WTC11 (cell line): ENCODE results near the gene RYR2. TPM values are rescaled to one million over a fixed set of nuclear protein-coding genes. Genes with fewer than 3 reads are reported as not detected.

Experiments
- ATAC-seq: fragments of 200-7000 bp; cut with Tn5 transposase; 2 replicates; pipeline ENCODE4 v1.10.0; 2021; ENCODE audit warnings: mild to moderate bottlenecking, moderate library complexity
- CTCF ChIA-PET: fragments of 300-600 bp; sonication (Branson Sonifier 250); formaldehyde crosslinking; loops from one replicate; lab custom pipeline; 2021; ENCODE audit warnings: antibody characterized with exemption; lab: Charles Lee
- POLR2A ChIA-PET: fragments of 350-600 bp; sonication (Branson Sonifier 250); formaldehyde crosslinking; loops from one replicate; lab custom pipeline; 2021; ENCODE audit warnings: antibody characterized with exemption; lab: Charles Lee
- DNase-seq: peaks from one replicate; pipeline ENCODE4 v3.0.0; 2021; ENCODE audit warnings: low spot score
- H3K27ac Mint-ChIP-seq: 2 replicates; pipeline ENCODE4 v1.8.0; 2021; ENCODE audit warnings: mixed read lengths
- H3K27me3 Mint-ChIP-seq: 2 replicates; pipeline ENCODE4 v1.8.0; 2021; ENCODE audit warnings: low read depth, mild to moderate bottlenecking, moderate library complexity, mixed read lengths
- H3K36me3 Mint-ChIP-seq: 2 replicates; pipeline ENCODE4 v1.8.0; 2021; ENCODE audit warnings: mixed read lengths
- H3K4me1 Mint-ChIP-seq: 2 replicates; pipeline ENCODE4 v1.8.0; 2022; ENCODE audit warnings: mixed read lengths
- H3K4me3 Mint-ChIP-seq: 2 replicates; pipeline ENCODE4 v1.8.0; 2021; ENCODE audit warnings: mild to moderate bottlenecking, moderate library complexity, mixed read lengths
- H3K9me3 Mint-ChIP-seq: 2 replicates; pipeline ENCODE4 v1.8.0; 2021; ENCODE audit warnings: mixed read lengths
- ARID4B ChIP-seq: sonication (generic); formaldehyde crosslinking; IDR thresholded peaks from 2 replicates; pipeline ENCODE4 v1.8.0; 2023; ENCODE audit warnings: missing genetic modification reagents, mild to moderate bottlenecking, borderline replicate concordance
- ATF6 ChIP-seq: sonication (generic); formaldehyde crosslinking; IDR thresholded peaks from 2 replicates; pipeline ENCODE4 v1.8.1; 2023; ENCODE audit warnings: mild to moderate bottlenecking, missing genetic modification reagents
- E2F4 ChIP-seq: sonication (generic); formaldehyde crosslinking; IDR thresholded peaks from 2 replicates; pipeline ENCODE4 v1.8.1; 2022; ENCODE audit warnings: low read depth, mild to moderate bottlenecking, moderate library complexity, missing genetic modification reagents, borderline replicate concordance
- FOXJ3 ChIP-seq: sonication (generic); formaldehyde crosslinking; IDR thresholded peaks from 2 replicates; pipeline ENCODE4 v1.9.0; 2021; ENCODE audit warnings: missing genetic modification reagents, mild to moderate bottlenecking, borderline replicate concordance
- GTF2I ChIP-seq: fragments of 250-450 bp; sonication (Bioruptor Pico); conservative IDR thresholded peaks from 2 replicates; pipeline ENCODE4 v1.4.0; 2021; ENCODE audit warnings: mild to moderate bottlenecking
- MAX ChIP-seq: sonication (generic); formaldehyde crosslinking; IDR thresholded peaks from 2 replicates; pipeline ENCODE4 v1.8.0; 2022; ENCODE audit warnings: mild to moderate bottlenecking, missing genetic modification reagents
- NFATC4 ChIP-seq: fragments of 250-450 bp; sonication (Bioruptor Pico); IDR thresholded peaks from 2 replicates; pipeline ENCODE4 v1.9.0; 2021; ENCODE audit warnings: mild to moderate bottlenecking
- OVOL2 ChIP-seq: fragments of 250-450 bp; sonication (Bioruptor Pico); IDR thresholded peaks from 2 replicates; pipeline ENCODE4 v1.9.0; 2021; ENCODE audit warnings: mild to moderate bottlenecking, borderline replicate concordance
- ZMAT4 ChIP-seq: fragments of 250-450 bp; sonication (Bioruptor Pico); IDR thresholded peaks from 2 replicates; pipeline ENCODE4 v1.9.0; 2021; ENCODE audit warnings: mild to moderate bottlenecking
- ZNF232 ChIP-seq: sonication (generic); formaldehyde crosslinking; IDR thresholded peaks from 2 replicates; pipeline ENCODE4 v1.8.0; 2022; ENCODE audit warnings: mild to moderate bottlenecking, missing genetic modification reagents
- ZNF317 ChIP-seq: sonication (generic); formaldehyde crosslinking; IDR thresholded peaks from 2 replicates; pipeline ENCODE4 v1.8.1; 2023; ENCODE audit warnings: low read depth, mild to moderate bottlenecking, moderate library complexity, missing genetic modification reagents, borderline replicate concordance
- ZNF671 ChIP-seq: fragments of 250-450 bp; sonication (Bioruptor Pico); IDR thresholded peaks from 2 replicates; pipeline ENCODE4 v1.8.0; 2021; ENCODE audit warnings: mild to moderate bottlenecking
- total RNA-seq: library from RNA; stranded (reverse); gene quantifications from 3 replicates; pipeline ENCODE4 v1.2.3, GENCODE V29; 2021

RYR2 gene
- total RNA-seq, 1 experiment from 2014 or later: 7.9 TPM

GRCh38 chr1:237186675-237187074 lies 144.7 kb downstream of the RYR2 start:
- H3K36me3 Mint-ChIP-seq: no peaks in the 10 kb centered on the region
- H3K4me3 Mint-ChIP-seq: no peak overlapping the region
- H3K4me1 Mint-ChIP-seq: peaks cover 41% of the 10 kb centered on the region
- POLR2A ChIA-PET: interaction anchor here (0.6 to 0.7 kb wide), 2 partner anchors 24 to 132 kb away, joined by 3 read pairs; no protein-coding TSS in a partner anchor
- no peak for TF ChIP-seq ZNF317 (CRISPR knock-in tag)
- TF ChIP-seq, all 79 proteins: peak for 0
- DNase-seq: no peak
- Mint-ChIP-seq H3K9me3 (no peaks in the 10 kb centered on the region), H3K27ac (peak overlapping the region; percentile 90), H3K27me3 (no peaks in the 10 kb centered on the region)
- ATAC-seq: peak; percentile 61
- CTCF ChIA-PET: no interaction called here

- no peaks in the 10 kb centered on the region for H3K9me3 Mint-ChIP-seq
- CTCF ChIA-PET: no interaction called here
- POLR2A ChIA-PET: interaction anchor here (0.6 kb wide), 1 partner anchor 26 kb away, joined by 4 read pairs; no protein-coding TSS in a partner anchor
- DNase-seq (no peak), ATAC-seq (no peak)
- TF ChIP-seq OVOL2: no peak
- TF ChIP-seq GTF2I: no peak
- H3K27me3 Mint-ChIP-seq: no peaks in the 10 kb centered on the region
- H3K36me3 Mint-ChIP-seq: no peaks in the 10 kb centered on the region
- peaks cover 42% of the 10 kb centered on the region for H3K4me1 Mint-ChIP-seq
- H3K4me3 Mint-ChIP-seq: no peak overlapping the region
- H3K27ac Mint-ChIP-seq: peak overlapping the region; percentile 82
Measured at GRCh38 chr1:237187842-237188241, 145.9 kb downstream of the RYR2 start.

GRCh38 chr1:237191403-237191802 lies 149.4 kb downstream of the RYR2 start:
- POLR2A ChIA-PET: no interaction called here
- CTCF ChIA-PET: no interaction called here

GRCh38 chr1:237197470-237198425 lies 155.8 kb downstream of the RYR2 start:
- H3K9me3 Mint-ChIP-seq: no peaks in the 10 kb centered on the region
- no peaks in the 10 kb centered on the region for H3K27me3 Mint-ChIP-seq
- H3K4me1 Mint-ChIP-seq: peaks cover 20% of the 10 kb centered on the region
- DNase-seq: no peak
- H3K36me3 Mint-ChIP-seq: no peaks in the 10 kb centered on the region
- POLR2A ChIA-PET: no interaction called here
- H3K4me3 Mint-ChIP-seq: no peak overlapping the region
- H3K27ac Mint-ChIP-seq: peak overlapping the region; percentile 66
- CTCF ChIA-PET: no interaction called here
- peak; percentile 88 for ATAC-seq
- TF ChIP-seq FOXJ3 (CRISPR knock-in tag): no peak
- TF ChIP-seq ARID4B: no peak
- TF ChIP-seq ZNF232 (CRISPR knock-in tag): no peak
- no peak for TF ChIP-seq ZNF671 (CRISPR knock-in tag)
- TF ChIP-seq ATF6 (CRISPR knock-in tag): no peak
- no peak for TF ChIP-seq MAX (CRISPR knock-in tag)

More at GRCh38 chr1:237191403-237191802, 149.4 kb downstream of the RYR2 start:
- DNase-seq (no peak), ATAC-seq (no peak)
- Mint-ChIP-seq H3K27ac (peak overlapping the region; percentile 39; the same call in 1 of the 2 replicates), H3K27me3 (no peaks in the 10 kb centered on the region), H3K4me1 (peaks cover 30% of the 10 kb centered on the region), H3K36me3 (no peaks in the 10 kb centered on the region), H3K9me3 (no peaks in the 10 kb centered on the region), H3K4me3 (no peak overlapping the region)
- TF ChIP-seq ZMAT4 (CRISPR knock-in tag): no peak
- TF ChIP-seq NFATC4: no peak
- no peak for TF ChIP-seq E2F4 (CRISPR knock-in tag)
- TF ChIP-seq ATF6 (CRISPR knock-in tag): no peak
